ENCODE measurements around the gene SLAMF8.

SLAMF8 gene

GRCh38 chr1:159826441-159827101 is at the start of gene SLAMF8:
SLAMF8 (plus strand) TSS chr1:159826873; CDS start chr1:159826899, 26 bp downstream.
- no peak for DNase-seq

- DNase-seq, result no peak
Measured at GRCh38 chr1:159778266-159778665, 48.4 kb upstream of the SLAMF8 start.

DNA sequence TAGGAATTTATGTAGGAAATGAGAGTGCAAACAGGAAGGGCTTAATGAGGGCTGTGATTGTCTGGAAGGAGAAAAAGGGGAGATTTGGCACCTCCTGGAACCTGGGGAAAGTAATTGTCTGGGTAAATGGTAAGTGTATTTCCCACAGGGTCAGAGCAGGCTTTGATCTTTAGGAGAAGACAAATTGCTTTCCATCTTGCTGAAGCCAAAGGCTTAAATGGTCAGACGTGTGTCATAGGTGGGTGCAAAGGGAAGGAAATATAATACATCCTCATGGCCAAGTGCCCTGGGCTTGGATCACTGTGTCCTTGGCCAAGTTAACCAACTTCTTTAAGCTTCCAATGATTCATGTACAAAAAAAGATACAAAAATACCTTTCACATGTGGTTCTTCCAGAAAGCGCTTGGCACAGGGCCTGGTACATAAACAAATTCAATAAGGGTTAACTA is 47.2 kb upstream of the SLAMF8 start:
- DNase-seq, result no peak

- DNase-seq, result peak; percentile 99
Measured at GRCh38 chr1:159780583-159781582, 45.8 kb upstream of the SLAMF8 start, which contains the start of gene DUSP23. DUSP23 (plus strand) TSS chr1:159780962; CDS start chr1:159781101, 139 bp downstream.

DNA sequence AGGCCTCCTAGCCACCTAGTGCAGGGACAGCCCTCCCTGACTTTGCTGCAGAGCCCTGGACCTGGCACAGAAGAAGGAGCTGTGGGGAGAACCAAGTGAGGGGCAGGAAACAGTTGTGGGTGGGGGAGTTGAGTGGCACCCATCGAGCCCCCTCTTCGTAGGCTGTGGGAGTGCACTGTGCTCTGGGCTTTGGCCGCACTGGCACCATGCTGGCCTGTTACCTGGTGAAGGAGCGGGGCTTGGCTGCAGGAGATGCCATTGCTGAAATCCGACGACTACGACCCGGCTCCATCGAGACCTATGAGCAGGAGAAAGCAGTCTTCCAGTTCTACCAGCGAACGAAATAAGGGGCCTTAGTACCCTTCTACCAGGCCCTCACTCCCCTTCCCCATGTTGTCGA is 44.7 kb upstream of the SLAMF8 start:
- DNase-seq, result no peak

GRCh38 chr1:159783724-159784123 is 42.9 kb upstream of the SLAMF8 start:
- DNase-seq, result peak; percentile 57

DNA sequence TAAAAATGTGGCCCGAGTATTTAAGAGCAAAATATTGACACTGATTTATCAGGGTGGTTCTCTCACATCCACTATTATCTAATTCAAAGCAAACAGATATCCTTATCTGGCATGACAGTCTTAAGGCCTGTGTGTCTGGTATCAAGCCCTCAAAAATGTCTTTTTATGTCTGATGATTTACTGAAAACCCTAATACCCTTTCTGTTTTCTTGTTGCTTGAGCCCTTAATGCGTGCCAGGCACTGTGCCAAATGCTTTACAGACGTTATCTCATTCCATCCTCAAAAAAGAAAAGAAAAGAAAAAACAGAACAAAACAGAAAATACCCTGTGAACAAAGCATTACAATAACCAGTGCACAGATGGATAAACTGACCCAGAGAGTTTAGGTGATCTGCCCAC is 40.2 kb upstream of the SLAMF8 start:
- no peak for DNase-seq

- DNase-seq, result no peak
Measured at GRCh38 chr1:159786966-159787365, 39.7 kb upstream of the SLAMF8 start.

DNA sequence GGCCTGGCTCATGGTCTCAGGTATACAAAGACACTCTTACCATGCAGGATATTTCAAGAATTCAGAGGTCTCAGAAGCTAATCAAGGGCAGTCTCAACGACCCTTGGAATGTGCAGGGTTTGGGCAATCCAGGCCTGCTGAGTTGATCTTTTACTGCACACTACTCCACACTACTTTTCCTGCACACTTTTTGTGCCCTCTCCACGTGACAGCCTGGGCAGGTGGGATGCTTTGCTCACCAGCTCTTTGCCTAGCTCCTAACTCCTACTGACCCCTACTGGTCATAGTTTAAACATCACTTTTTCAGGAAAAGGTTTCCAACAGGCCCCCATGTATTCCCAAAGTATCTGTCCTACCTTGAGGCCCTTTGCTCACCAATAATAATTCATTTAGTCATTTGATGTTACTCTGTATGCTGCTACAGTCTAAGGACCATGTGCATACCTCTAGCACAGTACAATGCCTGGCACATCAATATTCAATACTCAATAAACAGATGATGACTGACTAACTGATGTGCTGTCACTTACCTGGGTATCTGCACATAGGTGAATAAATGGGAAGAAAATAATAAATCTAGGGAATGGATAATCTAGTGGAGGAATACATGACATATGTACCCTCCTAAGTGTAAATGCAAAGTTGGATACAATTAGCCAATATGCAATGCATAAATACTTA is 36.3 kb upstream of the SLAMF8 start:
- DNase-seq, result peak; percentile 56

DNA sequence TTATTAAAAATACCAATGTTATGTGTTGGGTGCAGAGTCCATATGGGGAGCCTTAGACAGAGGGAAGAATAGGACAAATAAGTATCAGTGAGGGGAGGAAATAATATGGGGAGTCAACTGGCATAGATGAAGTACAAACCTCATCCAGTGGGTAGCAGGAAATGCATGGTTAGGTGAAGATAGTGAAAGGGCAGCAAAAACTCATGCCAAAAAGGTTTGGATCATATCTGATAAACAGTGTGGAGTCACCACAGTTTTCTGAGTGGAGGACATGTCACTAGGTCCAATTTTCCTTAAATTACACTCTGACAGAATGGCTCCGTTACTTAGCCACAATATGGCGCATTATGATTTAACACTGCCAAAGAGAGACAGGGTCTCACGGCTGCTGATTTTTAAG is 35.6 kb upstream of the SLAMF8 start:
- DNase-seq, result no peak

GRCh38 chr1:159791461-159791860 is 35.2 kb upstream of the SLAMF8 start:
- DNase-seq, result no peak

DNA sequence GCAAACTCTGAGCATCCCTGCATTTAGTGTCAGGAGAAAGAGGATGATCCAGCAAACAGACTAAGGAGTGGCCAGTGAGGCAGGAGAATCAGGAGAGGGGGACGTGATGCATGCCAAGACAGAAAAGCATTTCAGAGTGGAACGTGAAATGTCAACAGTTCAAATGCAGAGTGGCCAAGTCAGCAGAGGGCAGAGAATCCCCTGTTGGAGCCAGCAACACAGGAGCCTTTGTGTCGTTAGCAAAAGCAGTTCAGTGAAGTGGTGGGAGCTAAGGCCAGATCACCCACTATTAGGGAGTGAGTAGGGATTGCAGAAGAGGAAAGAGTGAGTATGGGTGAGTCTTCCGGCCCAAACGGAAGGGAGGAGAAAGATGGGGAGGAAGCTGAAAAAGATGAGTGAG is 31.1 kb upstream of the SLAMF8 start:
- DNase-seq, result peak; percentile 55

- DNase-seq, result peak; percentile 86
Measured at GRCh38 chr1:159798893-159799292, 27.8 kb upstream of the SLAMF8 start.

DNA sequence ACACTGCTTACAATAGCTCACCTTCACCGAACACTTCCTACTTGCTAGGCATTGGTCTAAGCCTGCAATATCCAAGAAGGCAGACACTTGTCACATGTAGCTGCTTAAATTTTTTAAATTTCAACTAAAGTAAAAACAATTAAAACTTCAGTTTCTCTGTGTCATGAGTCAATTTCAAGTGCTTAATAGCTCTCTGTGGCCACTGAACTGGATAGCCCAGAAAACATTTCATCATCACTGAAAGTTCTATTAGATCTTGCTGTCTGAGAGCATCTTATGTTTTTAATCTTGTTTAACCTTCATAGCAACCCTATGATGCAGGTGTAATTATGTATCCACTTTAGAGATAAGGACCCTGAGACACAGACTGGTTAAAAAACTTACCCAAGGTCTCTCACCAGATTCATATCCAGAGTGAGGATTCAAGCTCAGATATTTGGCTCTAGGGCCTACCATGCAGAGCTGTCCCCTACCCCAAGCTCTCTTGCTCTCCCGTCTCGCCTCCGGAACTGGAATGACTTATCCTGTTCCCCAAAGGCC is 27.2 kb upstream of the SLAMF8 start:
- DNase-seq, result no peak

DNA sequence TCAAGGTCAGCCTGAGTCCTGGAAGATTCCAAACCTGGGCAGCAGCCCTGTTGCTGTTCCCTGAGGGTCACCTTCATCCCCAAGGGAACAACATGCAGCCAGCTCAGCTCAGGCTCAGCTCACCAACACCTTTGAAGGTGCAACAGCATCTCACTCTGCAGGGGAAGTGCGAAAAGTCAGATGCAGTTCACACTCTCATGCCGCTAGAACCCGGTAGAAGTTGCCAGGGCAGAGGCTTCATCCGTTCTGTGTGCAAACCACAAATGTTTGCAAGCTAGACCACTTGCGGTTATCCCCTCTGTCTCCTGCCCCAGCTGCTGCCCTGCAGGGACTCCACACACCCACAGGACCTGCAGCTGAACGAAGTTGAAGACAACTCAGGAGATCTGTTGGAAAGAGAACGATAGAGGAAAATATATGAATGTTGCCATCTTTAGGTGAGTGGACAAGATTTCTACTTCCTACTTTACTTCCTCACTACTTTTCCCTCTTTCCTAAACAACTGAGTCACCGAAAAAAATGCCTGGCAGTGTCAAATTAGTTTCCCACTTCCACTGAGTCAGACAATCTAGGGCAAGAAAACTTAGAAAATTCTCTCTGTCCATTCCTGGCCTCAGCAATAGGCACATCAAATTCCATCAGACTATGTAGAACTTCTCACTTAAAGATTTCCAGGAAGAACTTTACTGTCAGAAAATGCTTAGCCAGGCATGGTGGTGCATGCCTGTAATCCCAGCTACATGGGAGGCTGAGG is 26.3 kb upstream of the SLAMF8 start:
- no peak for DNase-seq

DNA sequence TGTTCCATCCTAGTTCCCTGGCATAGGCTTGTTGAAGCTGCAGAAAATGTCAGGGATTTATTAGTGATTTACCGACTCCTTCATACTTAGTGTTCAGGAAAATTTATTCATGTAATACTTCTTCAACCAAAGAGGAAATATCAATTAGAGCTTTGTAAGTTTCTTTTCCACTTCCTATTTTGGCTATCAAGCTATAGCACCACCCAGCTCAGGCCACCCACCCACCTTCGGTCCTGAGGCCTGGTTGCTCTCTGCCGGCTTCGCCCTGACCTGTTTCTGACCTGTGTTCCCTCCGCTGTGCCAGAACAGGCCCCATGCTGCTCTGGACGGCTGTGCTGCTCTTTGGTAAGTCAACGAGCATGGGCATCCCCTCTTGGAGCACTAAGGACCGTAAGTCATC is 24.6 kb upstream of the SLAMF8 start, which contains the start of gene FCRL6:
FCRL6 (plus strand) TSS at position 250 of the 400 bp plus-strand sequence; CDS start at position 315, 65 bp downstream.
- DNase-seq, result no peak

DNA sequence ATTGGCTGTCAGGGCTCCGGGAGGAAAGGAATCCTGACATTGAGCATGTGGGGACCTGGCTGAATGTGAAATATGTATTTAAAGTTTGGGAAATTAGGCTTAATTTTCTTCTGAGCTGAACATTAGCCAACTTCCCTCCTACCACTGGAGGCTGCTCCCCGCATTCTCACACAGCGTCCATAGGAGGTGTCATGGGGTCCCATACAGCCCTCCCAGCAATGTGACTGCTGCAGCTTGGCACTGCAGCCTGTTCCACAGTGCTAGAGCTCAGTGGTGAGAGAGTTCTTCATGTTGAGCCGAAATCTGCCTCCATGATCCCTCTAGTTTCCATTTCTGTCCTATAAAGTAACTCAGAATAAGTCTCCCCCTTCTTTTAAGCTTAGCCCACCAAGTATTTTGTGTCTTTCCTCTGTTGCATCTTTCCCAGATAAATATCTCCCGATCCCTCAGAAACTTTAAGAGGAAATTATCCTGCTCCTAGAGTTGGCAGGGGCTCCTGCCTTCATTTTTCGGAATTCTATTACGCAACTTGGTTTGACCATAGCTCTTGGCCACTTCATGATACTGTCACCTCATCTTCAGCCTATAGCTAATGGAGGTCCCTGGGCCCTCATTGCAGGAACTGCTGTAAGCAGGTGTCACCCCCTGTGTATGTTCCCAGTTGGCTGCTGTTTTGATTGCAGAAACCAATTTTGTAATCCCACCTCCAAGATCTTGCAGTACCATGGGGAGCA is 22.6 kb upstream of the SLAMF8 start:
- no peak for DNase-seq

DNA sequence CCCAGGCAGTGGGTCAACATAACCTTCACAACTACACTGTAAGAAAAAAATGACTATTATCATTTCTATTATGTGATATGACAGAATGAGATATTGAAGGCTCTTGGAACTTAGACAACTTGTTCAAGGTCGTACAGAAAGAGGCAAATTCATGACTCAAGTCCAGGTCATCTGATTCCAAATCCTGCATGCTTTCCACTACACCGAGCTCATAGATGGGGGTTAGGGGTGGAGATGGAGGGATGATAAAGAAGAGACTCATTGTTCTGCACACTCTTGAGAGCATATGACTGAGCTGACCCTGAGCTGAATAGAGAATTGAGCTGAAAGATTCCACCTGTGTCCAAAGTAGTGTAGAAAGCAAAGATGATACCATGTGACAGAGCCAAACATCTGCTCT is 21.7 kb upstream of the SLAMF8 start:
- DNase-seq, result no peak

DNA sequence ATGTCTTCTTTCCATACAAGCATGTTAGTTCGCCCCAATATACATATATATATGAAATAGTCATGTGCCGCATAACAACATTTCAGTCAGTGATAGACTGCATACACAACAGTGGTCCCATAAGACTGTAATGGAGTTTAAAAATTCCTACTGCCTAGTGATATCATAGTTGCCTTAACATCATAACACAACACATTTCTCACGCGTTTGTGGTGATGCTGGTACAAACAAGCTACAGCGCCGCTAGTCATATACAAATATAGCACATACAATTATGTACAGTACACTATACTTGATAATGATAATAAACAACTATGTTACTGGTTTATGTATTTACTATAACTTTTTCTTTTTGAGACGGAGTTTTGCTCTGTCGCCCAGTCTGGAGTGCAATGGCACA is 10.7 kb upstream of the SLAMF8 start:
- no peak for DNase-seq

DNA sequence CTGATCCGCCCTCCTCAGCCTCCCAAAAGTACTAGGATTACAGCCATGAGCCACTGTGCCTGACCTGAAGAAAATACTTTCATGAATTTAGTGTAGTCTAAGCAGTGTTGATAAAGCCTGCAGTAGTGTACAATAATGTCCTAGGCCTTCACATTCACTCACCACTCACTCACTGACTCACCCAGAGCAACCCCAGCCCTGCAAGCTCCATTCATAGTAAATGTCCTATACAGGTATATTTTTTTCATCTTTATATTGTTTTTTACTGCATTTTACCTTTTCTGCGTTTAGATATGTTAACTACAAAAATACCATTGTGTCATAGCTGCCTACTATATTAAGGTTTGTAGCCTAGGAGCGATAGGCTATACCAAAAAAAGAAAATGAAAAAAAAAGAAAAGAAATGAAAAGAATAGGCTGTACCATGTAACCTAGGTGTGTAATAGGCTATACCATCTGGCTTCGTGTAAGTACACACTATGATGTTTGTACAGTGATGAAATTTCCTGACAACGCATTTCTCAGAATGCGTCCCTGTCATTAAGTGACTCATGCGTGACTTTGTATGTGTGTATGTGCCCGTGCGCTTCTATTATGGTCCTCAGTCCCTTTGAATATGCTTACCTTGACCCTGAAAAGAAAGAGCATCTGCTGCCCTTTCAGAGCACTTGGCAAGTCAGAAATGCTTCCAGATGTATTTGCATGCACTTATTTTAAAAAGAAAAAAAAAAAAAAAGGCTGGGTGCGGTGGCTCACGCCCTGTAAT is 9.2 kb upstream of the SLAMF8 start:
- DNase-seq, result no peak

Measured in islet precursor cell (in vitro differentiated cells).